BJ (cell line): ENCODE results near the gene ASTN1. TPM values are rescaled to one million over a fixed set of nuclear protein-coding genes. Genes with fewer than 3 reads are reported as not detected.

Experiments used
- CTCF ChIA-PET: fragments of 350-600 bp; formaldehyde crosslinking; extraction: SDS; loops from one replicate; lab custom pipeline; 2021; ENCODE audit warnings: antibody characterized with exemption, inconsistent platforms; lab: Yijun Ruan, JAX
- POLR2A ChIA-PET: fragments of 300-600 bp; sonication (Branson Sonifier 250); formaldehyde crosslinking; extraction: SDS; loops from one replicate; lab custom pipeline; 2021; ENCODE audit warnings: antibody characterized with exemption; lab: Charles Lee
- DNase-seq: peaks from one replicate; pipeline ENCODE4 v3.0.0-alpha.2; 2011; ENCODE audit warnings: low read depth
- H3K27me3 ChIP-seq: 2 replicates; pipeline ENCODE4 v1.6.0; 2011; ENCODE audit warnings: low read length; ENCODE audit not compliant: control insufficient read depth, insufficient read depth
- H3K36me3 ChIP-seq: 2 replicates; pipeline ENCODE4 v1.5.1; 2011; ENCODE audit warnings: low read length; ENCODE audit not compliant: control insufficient read depth, insufficient read depth
- H3K4me3 ChIP-seq: 2 replicates; pipeline ENCODE4 v1.5.1; 2011; ENCODE audit warnings: low read depth, mild to moderate bottlenecking, control low read depth, low read length
- CTCF ChIP-seq: IDR thresholded peaks from 2 replicates; pipeline ENCODE4 v1.5.1; 2011; ENCODE audit warnings: low read depth, mild to moderate bottlenecking, control low read depth, inconsistent platforms, low read length, moderate library complexity; ENCODE audit not compliant: insufficient read depth
- polyA plus RNA-seq: library from polyadenylated mRNA; depleted of rRNA; stranded (reverse); fragments of >200 nt; gene quantifications from 2 replicates; pipeline ENCODE4 v1.2.3, GENCODE V29; 2011

Gene ASTN1
- polyA plus RNA-seq, 1 experiment, result 0.09 TPM

GRCh38 chr1:176949033-176949662 lies 215.4 kb downstream of the ASTN1 start:
- DNase-seq, result no peak
- CTCF ChIA-PET, result interaction anchor here (0.6 to 4.2 kb wide), 7 partner anchors 9 to 480 kb away, joined by 3 to 12 read pairs (median 5); no protein-coding TSS in a partner anchor
- POLR2A ChIA-PET, result no interaction called here

GRCh38 chr1:176944606-176945005 lies 219.9 kb downstream of the ASTN1 start:
- no peak for TF ChIP-seq CTCF
- ChIA-PET POLR2A (no interaction called here), CTCF (interaction anchor here (1.3 kb wide), 1 partner anchor 46 kb away, joined by 3 read pairs; no protein-coding TSS in a partner anchor)
- no peaks in the 10 kb centered on the region for H3K36me3 ChIP-seq
- H3K27me3 ChIP-seq, result 0 out of 2 replicates have a peak, but pooled peaks cover under 1% of the 10 kb centered on the region
- no peak for DNase-seq
- H3K4me3 ChIP-seq, result no peak overlapping the region

More at GRCh38 chr1:176949033-176949662, 215.4 kb downstream of the ASTN1 start:
- Histone ChIP-seq H3K27me3 (peaks cover 4% of the 10 kb centered on the region; the same call in 1 of the 2 replicates), H3K36me3 (no peaks in the 10 kb centered on the region), H3K4me3 (no peak overlapping the region)
- peak; percentile 71 for TF ChIP-seq CTCF

GRCh38 chr1:176943783-176944182 lies 220.7 kb downstream of the ASTN1 start:
- POLR2A ChIA-PET, result no interaction called here
- no peak for TF ChIP-seq CTCF
- Histone ChIP-seq H3K4me3 (no peak overlapping the region), H3K27me3 (no peaks in the 10 kb centered on the region), H3K36me3 (no peaks in the 10 kb centered on the region)
- no peak for DNase-seq
- CTCF ChIA-PET, result no interaction called here

GRCh38 chr1:176942346-176942745 lies 222.2 kb downstream of the ASTN1 start:
- Histone ChIP-seq H3K4me3 (no peak overlapping the region), H3K36me3 (no peaks in the 10 kb centered on the region), H3K27me3 (no peaks in the 10 kb centered on the region)
- DNase-seq, result no peak
- POLR2A ChIA-PET, result no interaction called here
- CTCF ChIA-PET, result no interaction called here
- no peak for TF ChIP-seq CTCF

- H3K4me3 ChIP-seq, result no peak overlapping the region
- no peak for DNase-seq
- H3K27me3 ChIP-seq, result no peaks in the 10 kb centered on the region
- ChIA-PET POLR2A (no interaction called here), CTCF (no interaction called here)
- TF ChIP-seq CTCF, result no peak
- H3K36me3 ChIP-seq, result no peaks in the 10 kb centered on the region
Measured at GRCh38 chr1:176939993-176940392, 224.5 kb downstream of the ASTN1 start.
